ENCODE measurements around the gene CMTM2. TPM values are rescaled to one million over a fixed set of nuclear protein-coding genes. Genes with fewer than 3 reads are reported as not detected.
"Not testable (repeated sequence)": the region's sequence is repeated elsewhere in the genome, so short reads cannot be mapped to it uniquely, and the experiment has no call there.

Gene CMTM2
- total RNA-seq, 2 experiments from 2014 or later, result 0.19 to 0.91 TPM

GRCh38 chr16:66566051-66566901 is 13.0 kb upstream of the CMTM2 start, which contains the start of gene CMTM1:
TSS of gene CMTM1 (plus strand) at chr16:66566439. CDS start at chr16:66566514, 75 bp downstream.
- no peaks in the 10 kb centered on the region for H3K4me1 ChIP-seq (ENCODE audit: insufficient read depth, low read length, poor library complexity, severe bottlenecking)
- no TSS peak for BruUV-seq (replicated peaks)
- no peaks in the 10 kb centered on the region for H3K79me2 ChIP-seq (ENCODE audit: insufficient read depth, low read depth, low read length)
- no peak within 1 kb of the TSS for H2AFZ ChIP-seq (ENCODE audit: low read length)
- H3K9me3 ChIP-seq (ENCODE audit: low read length), result no peaks in the 10 kb centered on the region
- no peak within 1 kb of the TSS for H3K27ac ChIP-seq (ENCODE audit: low read depth, low read length, poor library complexity, severe bottlenecking)
- CTCF ChIA-PET (ENCODE audit: unreplicated experiment), result no interaction called here
- no peak within 1 kb of the TSS for H3K4me3 ChIP-seq (ENCODE audit: low read depth, low read length, poor library complexity, severe bottlenecking)
- H3K36me3 ChIP-seq (ENCODE audit: insufficient read depth, low read length), result peaks cover 57% of the 10 kb centered on the region
- POLR2A ChIA-PET, result no interaction called here
- intact Hi-C loops (cut with micrococcal nuclease; ENCODE audit: unreplicated experiment), result no loop called here
- no peaks in the 10 kb centered on the region for H3K9me2 ChIP-seq (ENCODE audit: insufficient read depth, low read length)
- TF ChIP-seq CTCF (conservative IDR thresholded peaks at IDR 0.05; ENCODE audit: low read length), result no peak
- no peak for TF ChIP-seq EZH2phosphoT487 (IDR thresholded peaks at IDR 0.05; ENCODE audit: borderline replicate concordance, low read depth, low read length)
- no peak within 1 kb of the TSS for H3K4me2 ChIP-seq (ENCODE audit: low read length)
- H4K20me1 ChIP-seq (ENCODE audit: insufficient read depth, low read length), result no peaks in the 10 kb centered on the region
- no peak for DNase-seq (ENCODE audit: low spot score)

GRCh38 chr16:66567270-66567669 is 12.0 kb upstream of the CMTM2 start:
- H2AFZ ChIP-seq (ENCODE audit: low read length); BruUV-seq (replicated peaks); H3K4me3 ChIP-seq (ENCODE audit: low read depth, low read length, poor library complexity, severe bottlenecking); H3K4me1 ChIP-seq (ENCODE audit: insufficient read depth, low read length, poor library complexity, severe bottlenecking); H3K9me3 ChIP-seq (ENCODE audit: low read length); H3K79me2 ChIP-seq (ENCODE audit: insufficient read depth, low read depth, low read length); DNase-seq (ENCODE audit: low spot score); POLR2A ChIA-PET; H3K4me2 ChIP-seq (ENCODE audit: low read length); CTCF ChIA-PET (ENCODE audit: unreplicated experiment); intact Hi-C loops (cut with micrococcal nuclease; ENCODE audit: unreplicated experiment); H3K27ac ChIP-seq (ENCODE audit: low read depth, low read length, poor library complexity, severe bottlenecking); H3K9me2 ChIP-seq (ENCODE audit: insufficient read depth, low read length); H4K20me1 ChIP-seq (ENCODE audit: insufficient read depth, low read length): not testable (repeated sequence)
- peaks cover 52% of the 10 kb centered on the region for H3K36me3 ChIP-seq (ENCODE audit: insufficient read depth, low read length)

- Histone ChIP-seq H3K4me3 (ENCODE audit: low read depth, low read length, poor library complexity, severe bottlenecking) (no peak overlapping the region), H4K20me1 (ENCODE audit: insufficient read depth, low read length) (no peaks in the 10 kb centered on the region), H3K9me2 (ENCODE audit: insufficient read depth, low read length) (no peaks in the 10 kb centered on the region), H3K9me3 (ENCODE audit: low read length) (no peaks in the 10 kb centered on the region), H3K4me1 (ENCODE audit: insufficient read depth, low read length, poor library complexity, severe bottlenecking) (no peaks in the 10 kb centered on the region), H3K27ac (ENCODE audit: low read depth, low read length, poor library complexity, severe bottlenecking) (no peak overlapping the region), H3K36me3 (ENCODE audit: insufficient read depth, low read length) (peaks cover 46% of the 10 kb centered on the region), H3K4me2 (ENCODE audit: low read length) (no peak overlapping the region), H3K79me2 (ENCODE audit: insufficient read depth, low read depth, low read length) (no peaks in the 10 kb centered on the region), H2AFZ (ENCODE audit: low read length) (no peak overlapping the region)
- POLR2A ChIA-PET, result no interaction called here
- CTCF ChIA-PET (ENCODE audit: unreplicated experiment), result no interaction called here
- TF ChIP-seq CTCF (conservative IDR thresholded peaks at IDR 0.05; ENCODE audit: low read length) (no peak), EZH2phosphoT487 (IDR thresholded peaks at IDR 0.05; ENCODE audit: borderline replicate concordance, low read depth, low read length) (no peak)
- intact Hi-C loops (cut with micrococcal nuclease; ENCODE audit: unreplicated experiment), result no loop called here
- no TSS peak for BruUV-seq (replicated peaks)
- DNase-seq (ENCODE audit: low spot score), result no peak
Observed at GRCh38 chr16:66568355-66568754, 10.9 kb upstream of the CMTM2 start.
